ENCODE results near the gene DNAJC8. TPM values are rescaled to one million over a fixed set of nuclear protein-coding genes. Genes with fewer than 3 reads are reported as not detected.

Gene DNAJC8
- total and polyA plus RNA-seq, 12 donors = 39.7 to 74.0 (median 58.0) TPM

DNA sequence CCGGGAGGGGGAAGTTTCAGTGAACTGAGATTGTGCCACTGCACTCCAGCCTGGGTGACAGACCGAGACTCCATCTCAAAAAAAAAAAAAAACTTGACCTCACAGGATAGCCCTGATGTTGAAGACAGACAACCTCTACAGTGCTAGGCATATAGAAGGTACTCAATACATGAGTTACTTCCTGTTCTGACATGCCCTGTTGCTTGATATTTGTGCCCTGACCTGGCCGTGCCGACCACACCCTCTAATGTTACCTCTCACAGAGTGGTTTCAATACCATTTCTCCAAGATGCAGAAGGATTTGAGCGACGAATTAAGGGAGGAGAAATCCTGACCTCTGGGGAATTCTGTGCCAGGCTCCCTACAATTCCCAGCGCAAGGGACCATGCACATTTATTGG is 61.6 kb downstream of the DNAJC8 start:
- Histone ChIP-seq H3K4me1 (peaks cover 0 to 67% (median 17%) of the 10 kb centered on the region in 9 donors), H3K4me3 (peak overlapping the region in 1 of 10 donors; percentile 54), H3K9me3 (peaks cover 0 to 2% (median 0%) of the 10 kb centered on the region in 11 donors), H3K27me3 (no peaks in the 10 kb centered on the region), H3K36me3 (peaks cover 0 to 25% (median 0%) of the 10 kb centered on the region in 9 donors), H3K27ac (peak overlapping the region in 1 of 10 donors; percentile 90)
- DNase-seq (no peak), ATAC-seq (no peak)
- WGBS, 2 donors = 92 to 97% methylated on average over 7 of the region's 7 CpGs
- TF ChIP-seq CTCF (IDR thresholded peaks at IDR 0.05) = no peak
- intact Hi-C loops (cut with DNase I) = loop anchor here in 1 of 10 donors (10.0 kb wide), 1 partner anchor 56 kb away; no protein-coding TSS in a partner anchor

DNA sequence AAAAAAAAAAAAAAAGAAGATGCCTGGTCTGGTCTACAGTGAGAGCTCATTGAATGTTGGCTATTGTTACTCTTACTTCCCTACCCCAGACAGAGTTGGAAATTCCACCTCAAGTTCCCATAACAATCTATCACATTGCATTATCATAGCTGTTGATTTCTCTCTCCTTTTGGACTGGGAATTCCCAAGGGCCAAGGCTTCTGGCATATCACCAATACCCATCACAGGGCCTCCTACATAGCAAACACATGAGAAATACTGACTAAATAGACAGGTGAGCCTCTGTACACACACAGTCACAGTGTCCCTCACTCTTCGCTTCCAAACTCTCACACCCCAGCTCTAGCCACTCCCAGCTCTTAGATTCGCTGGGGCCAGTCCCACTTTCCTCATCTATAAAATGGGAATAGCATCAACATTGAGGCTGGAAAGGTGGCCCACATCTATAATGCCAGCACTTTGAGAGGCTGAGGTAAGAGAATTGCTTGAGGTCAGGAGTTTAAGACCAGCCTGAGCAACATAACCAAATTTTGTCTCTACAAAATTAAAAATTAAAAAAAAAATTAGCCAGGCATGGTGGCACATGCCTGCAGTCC is 62.7 kb downstream of the DNAJC8 start:
- peak overlapping the region in 1 of 10 donors; percentile 14 for H3K27ac ChIP-seq
- H3K4me1 ChIP-seq = peaks cover 0 to 67% (median 17%) of the 10 kb centered on the region in 9 donors
- WGBS, 2 donors = 95 to 97% methylated on average over 2 of the region's 2 CpGs
- no peaks in the 10 kb centered on the region for H3K27me3 ChIP-seq
- intact Hi-C loops (cut with DNase I) = loop anchor here in 1 of 10 donors (10.0 kb wide), 1 partner anchor 55 kb away; no protein-coding TSS in a partner anchor
- no peak for ATAC-seq
- H3K4me3 ChIP-seq = no peak overlapping the region
- H3K36me3 ChIP-seq = peaks cover 0 to 25% (median 0%) of the 10 kb centered on the region in 9 donors
- H3K9me3 ChIP-seq = peaks cover 0 to 7% (median 0%) of the 10 kb centered on the region in 11 donors
- no peak for TF ChIP-seq CTCF (IDR thresholded peaks at IDR 0.05)
- no peak for DNase-seq

DNA sequence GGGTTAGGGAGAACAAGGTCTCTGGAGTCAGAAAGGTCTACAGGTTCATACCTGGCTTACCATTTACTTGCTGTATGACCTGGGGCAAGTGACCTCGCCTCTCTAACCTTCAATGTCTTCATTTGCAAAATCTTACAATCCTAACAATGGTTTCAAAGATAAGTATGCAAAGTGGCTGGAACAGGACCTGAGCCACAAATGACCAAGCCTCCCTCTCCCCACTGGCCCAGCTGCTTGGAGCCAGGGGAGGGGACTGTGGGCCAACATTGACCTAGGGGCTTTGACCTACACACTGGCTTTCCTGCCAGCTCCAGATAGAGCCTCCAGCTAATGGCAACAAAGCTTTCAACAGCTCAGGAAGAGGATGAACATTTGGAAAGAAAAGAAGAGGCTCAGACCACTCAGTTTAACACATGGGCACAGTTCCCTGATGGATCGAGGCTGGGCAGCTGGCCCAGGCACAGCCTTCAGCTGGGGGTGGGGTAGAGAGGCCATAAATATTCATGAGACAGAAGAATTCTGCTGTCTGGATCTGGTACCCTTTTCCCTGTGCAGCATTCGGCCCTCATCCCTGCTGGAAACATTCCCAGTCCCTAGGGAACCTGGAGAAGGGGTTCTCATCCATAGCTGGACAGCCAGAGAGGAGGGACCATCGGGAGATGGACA is 69.2 kb downstream of the DNAJC8 start:
- peaks cover 0 to 66% (median 4%) of the 10 kb centered on the region in 9 donors for H3K4me1 ChIP-seq
- H3K27ac ChIP-seq = peak overlapping the region in 1 of 10 donors; percentile 12
- H3K4me3 ChIP-seq = no peak overlapping the region
- H3K9me3 ChIP-seq = peaks cover 0 to 7% (median 0%) of the 10 kb centered on the region in 11 donors
- intact Hi-C loops (cut with DNase I) = no loop called here
- 42 to 54% methylated on average over 4 of the region's 4 CpGs for WGBS, 2 donors
- DNase-seq = no peak
- TF ChIP-seq CTCF (IDR thresholded peaks at IDR 0.05) = no peak
- ATAC-seq = peak in 1 of 8 donors; percentile 29
- peaks cover 0 to 14% (median 0%) of the 10 kb centered on the region in 9 donors for H3K36me3 ChIP-seq
- no peaks in the 10 kb centered on the region for H3K27me3 ChIP-seq

DNA sequence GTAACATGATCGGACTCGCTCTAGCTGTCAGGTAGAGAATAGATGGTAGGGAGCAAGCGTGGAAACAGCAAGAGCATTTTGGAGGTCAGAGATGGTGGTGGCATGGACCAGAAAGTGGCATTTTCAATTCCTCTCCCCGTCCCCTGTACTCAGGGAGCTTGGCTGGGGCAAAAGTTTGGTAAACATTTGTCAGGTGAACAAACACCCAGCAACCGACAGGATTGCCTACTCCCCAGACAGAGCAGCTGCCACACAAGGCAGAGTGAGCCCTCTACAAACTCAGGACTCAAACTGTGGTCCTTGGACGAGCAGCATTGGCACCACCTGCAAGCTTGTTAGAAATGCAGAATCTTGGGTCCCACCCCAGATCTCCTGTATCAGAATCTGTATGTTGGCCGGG is 70.7 kb downstream of the DNAJC8 start:
- ATAC-seq = no peak
- no peak for DNase-seq
- peaks cover 0 to 70% (median 4%) of the 10 kb centered on the region in 9 donors for H3K4me1 ChIP-seq
- H3K4me3 ChIP-seq = no peak overlapping the region
- H3K27ac ChIP-seq = peak overlapping the region in 1 of 10 donors; percentile 79
- H3K27me3 ChIP-seq = no peaks in the 10 kb centered on the region
- peaks cover 0 to 3% (median 0%) of the 10 kb centered on the region in 9 donors for H3K36me3 ChIP-seq
- no peak for TF ChIP-seq CTCF (IDR thresholded peaks at IDR 0.05)
- intact Hi-C loops (cut with DNase I) = no loop called here
- 92 to 93% methylated on average over 7 of the region's 7 CpGs for WGBS, 2 donors
- H3K9me3 ChIP-seq = peaks cover 0 to 7% (median 0%) of the 10 kb centered on the region in 11 donors
